ENCODE data around the gene PPP1R1B.

The PPP1R1B gene

DNA sequence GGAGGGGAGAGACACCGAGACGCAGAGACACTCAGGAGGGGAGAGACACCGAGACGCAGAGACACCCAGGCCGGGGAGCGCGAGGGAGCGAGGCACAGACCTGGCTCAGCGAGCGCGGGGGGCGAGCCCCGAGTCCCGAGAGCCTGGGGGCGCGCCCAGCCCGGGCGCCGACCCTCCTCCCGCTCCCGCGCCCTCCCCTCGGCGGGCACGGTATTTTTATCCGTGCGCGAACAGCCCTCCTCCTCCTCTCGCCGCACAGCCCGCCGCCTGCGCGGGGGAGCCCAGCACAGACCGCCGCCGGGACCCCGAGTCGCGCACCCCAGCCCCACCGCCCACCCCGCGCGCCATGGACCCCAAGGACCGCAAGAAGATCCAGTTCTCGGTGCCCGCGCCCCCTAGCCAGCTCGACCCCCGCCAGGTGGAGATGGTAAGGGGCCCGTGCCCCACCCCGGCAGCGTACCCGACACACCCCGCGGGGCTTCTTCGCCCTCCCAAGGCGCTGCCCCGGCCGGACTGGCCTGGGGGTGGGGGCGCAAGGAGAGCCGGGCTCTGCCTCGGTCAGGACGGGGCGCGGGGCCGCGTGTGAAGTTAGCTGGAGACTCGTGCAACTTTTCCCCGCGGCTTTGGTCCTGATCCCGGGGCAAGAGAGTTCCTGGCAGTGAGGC lies 427 bp downstream of the PPP1R1B start:
- Histone ChIP-seq H3K27me3 (ENCODE audit: insufficient read depth, low read length, poor library complexity, severe bottlenecking) (no peaks in the 10 kb centered on the region), H3K4me2 (ENCODE audit: low read depth, low read length, poor library complexity, severe bottlenecking) (no peak overlapping the region), H3K4me3 (ENCODE audit: low read length, poor library complexity, severe bottlenecking) (no peak overlapping the region), H3K9me2 (replicated peaks; ENCODE audit: low read depth, low read length) (no peaks in the 10 kb centered on the region), H2AFZ (ENCODE audit: low read length) (no peak overlapping the region), H3K36me3 (ENCODE audit: insufficient read depth, low read length) (no peaks in the 10 kb centered on the region), H3K79me2 (ENCODE audit: insufficient read depth, low read length) (no peaks in the 10 kb centered on the region), H3K4me1 (ENCODE audit: insufficient read depth, low read length, poor library complexity, severe bottlenecking) (peaks cover 8% of the 10 kb centered on the region), H3F3A (ENCODE audit: low read depth) (no peaks in the 10 kb centered on the region), H3K9me3 (ENCODE audit: insufficient read depth, low read depth, low read length) (no peaks in the 10 kb centered on the region), H3K9ac (ENCODE audit: low read depth, low read length, poor library complexity, severe bottlenecking) (no peak overlapping the region), H4K20me1 (ENCODE audit: insufficient read depth, low read length, poor library complexity, severe bottlenecking) (no peaks in the 10 kb centered on the region)
- TF ChIP-seq EZH2phosphoT487 (IDR thresholded peaks at IDR 0.05; ENCODE audit: borderline replicate concordance), result no peak
- TF ChIP-seq, protein P1, sequence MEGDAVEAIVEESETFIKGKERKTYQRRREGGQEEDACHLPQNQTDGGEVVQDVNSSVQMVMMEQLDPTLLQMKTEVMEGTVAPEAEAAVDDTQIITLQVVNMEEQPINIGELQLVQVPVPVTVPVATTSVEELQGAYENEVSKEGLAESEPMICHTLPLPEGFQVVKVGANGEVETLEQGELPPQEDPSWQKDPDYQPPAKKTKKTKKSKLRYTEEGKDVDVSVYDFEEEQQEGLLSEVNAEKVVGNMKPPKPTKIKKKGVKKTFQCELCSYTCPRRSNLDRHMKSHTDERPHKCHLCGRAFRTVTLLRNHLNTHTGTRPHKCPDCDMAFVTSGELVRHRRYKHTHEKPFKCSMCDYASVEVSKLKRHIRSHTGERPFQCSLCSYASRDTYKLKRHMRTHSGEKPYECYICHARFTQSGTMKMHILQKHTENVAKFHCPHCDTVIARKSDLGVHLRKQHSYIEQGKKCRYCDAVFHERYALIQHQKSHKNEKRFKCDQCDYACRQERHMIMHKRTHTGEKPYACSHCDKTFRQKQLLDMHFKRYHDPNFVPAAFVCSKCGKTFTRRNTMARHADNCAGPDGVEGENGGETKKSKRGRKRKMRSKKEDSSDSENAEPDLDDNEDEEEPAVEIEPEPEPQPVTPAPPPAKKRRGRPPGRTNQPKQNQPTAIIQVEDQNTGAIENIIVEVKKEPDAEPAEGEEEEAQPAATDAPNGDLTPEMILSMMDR (conservative IDR thresholded peaks at IDR 0.05; ENCODE audit: low read length), result no peak

DNA sequence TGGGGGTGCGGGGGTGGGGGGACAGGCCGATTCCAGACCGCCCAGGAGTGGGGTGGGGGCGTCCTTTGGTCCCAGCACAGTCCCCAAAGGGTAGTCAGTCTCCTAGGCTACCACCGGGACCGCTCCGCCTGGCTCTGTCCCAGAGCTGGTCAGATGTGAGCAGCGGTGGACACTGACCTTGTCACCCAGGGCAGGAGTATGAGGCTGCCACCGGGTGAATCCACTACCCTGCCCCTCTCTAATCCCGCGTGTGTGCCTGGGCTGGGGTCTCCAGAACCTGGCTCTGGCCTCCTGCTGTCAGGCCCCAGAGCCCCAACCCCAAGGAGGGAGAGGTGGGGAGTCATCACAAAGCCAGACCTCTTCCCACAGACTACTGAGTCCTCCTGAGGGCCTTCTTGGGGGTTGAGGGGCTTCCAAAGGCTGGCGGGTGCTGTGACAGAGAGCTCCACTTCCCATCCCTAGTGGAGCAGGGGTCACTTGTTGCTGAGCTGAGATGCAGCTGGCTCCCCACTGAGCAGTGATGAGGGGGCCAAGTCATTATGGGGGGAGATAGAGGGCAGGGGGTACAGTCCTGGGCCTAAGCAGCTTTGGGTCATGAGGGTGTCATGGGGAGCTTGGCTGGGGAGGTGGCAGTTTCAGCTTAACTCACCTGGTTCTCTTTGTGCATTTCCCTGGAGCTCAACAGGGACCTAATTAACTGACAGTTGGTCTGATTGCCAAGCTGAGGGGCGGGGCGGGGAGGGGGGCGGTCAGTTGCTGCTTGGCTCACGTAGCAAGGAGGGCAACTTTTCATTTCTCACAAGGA lies 1.2 kb downstream of the PPP1R1B start:
- H3K4me1 ChIP-seq (ENCODE audit: insufficient read depth, low read length, poor library complexity, severe bottlenecking), result peaks cover 9% of the 10 kb centered on the region
- H3K9me2 ChIP-seq (replicated peaks; ENCODE audit: low read depth, low read length), result no peaks in the 10 kb centered on the region
- no peaks in the 10 kb centered on the region for H3F3A ChIP-seq (ENCODE audit: low read depth)
- no peak overlapping the region for H3K4me2 ChIP-seq (ENCODE audit: low read depth, low read length, poor library complexity, severe bottlenecking)
- no peaks in the 10 kb centered on the region for H3K36me3 ChIP-seq (ENCODE audit: insufficient read depth, low read length)
- H3K9ac ChIP-seq (ENCODE audit: low read depth, low read length, poor library complexity, severe bottlenecking), result no peak overlapping the region
- H3K27me3 ChIP-seq (ENCODE audit: insufficient read depth, low read length, poor library complexity, severe bottlenecking), result no peaks in the 10 kb centered on the region
- TF ChIP-seq, protein P1 (conservative IDR thresholded peaks at IDR 0.05; ENCODE audit: low read length), result no peak
- TF ChIP-seq EZH2phosphoT487 (IDR thresholded peaks at IDR 0.05; ENCODE audit: borderline replicate concordance), result no peak
- no peaks in the 10 kb centered on the region for H3K9me3 ChIP-seq (ENCODE audit: insufficient read depth, low read depth, low read length)
- H4K20me1 ChIP-seq (ENCODE audit: insufficient read depth, low read length, poor library complexity, severe bottlenecking), result no peaks in the 10 kb centered on the region
- no peak overlapping the region for H2AFZ ChIP-seq (ENCODE audit: low read length)
- H3K79me2 ChIP-seq (ENCODE audit: insufficient read depth, low read length), result no peaks in the 10 kb centered on the region
- no peak overlapping the region for H3K4me3 ChIP-seq (ENCODE audit: low read length, poor library complexity, severe bottlenecking)

DNA sequence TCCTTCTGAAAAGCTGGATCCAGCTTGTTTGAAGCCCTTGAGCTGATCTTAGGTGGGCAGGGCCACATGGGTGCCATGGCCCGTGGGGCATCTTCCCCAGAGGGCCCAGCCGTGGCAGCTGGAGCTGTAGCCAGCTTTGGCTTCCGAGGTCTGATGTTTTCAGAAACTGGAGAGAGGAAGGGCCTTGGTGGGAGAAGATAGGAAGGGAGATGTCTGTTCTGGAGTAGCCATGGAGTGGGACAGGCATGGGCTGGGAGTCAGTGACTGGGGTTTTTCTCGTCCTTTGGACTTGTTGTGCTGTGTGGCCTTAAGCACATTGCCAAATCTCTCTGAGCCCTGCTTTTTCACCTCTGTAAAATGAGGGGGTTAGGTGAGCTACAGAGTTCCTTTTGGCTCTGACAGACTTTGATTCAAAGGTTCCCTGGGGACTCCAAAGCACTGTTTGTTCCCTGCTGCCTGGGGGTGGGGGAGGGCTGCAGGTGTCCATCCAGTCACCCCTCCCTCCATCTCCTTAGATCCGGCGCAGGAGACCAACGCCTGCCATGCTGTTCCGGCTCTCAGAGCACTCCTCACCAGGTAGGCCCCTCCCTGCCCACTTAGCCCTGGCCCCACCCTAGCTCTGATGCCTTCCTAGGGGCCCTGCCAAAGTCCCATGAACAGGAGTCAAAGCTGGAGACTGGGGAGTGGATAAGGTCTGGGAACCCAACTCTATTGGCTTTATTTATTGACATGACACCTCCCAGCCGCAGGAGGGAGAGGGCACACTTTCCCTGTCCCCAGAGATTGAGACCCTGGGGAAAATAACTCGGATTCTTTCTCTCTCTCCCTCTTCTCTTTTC lies 2.1 kb downstream of the PPP1R1B start:
- Histone ChIP-seq H3K9me2 (replicated peaks; ENCODE audit: low read depth, low read length) (no peaks in the 10 kb centered on the region), H3K9ac (ENCODE audit: low read depth, low read length, poor library complexity, severe bottlenecking) (no peak overlapping the region), H3K4me2 (ENCODE audit: low read depth, low read length, poor library complexity, severe bottlenecking) (no peak overlapping the region), H3K4me3 (ENCODE audit: low read length, poor library complexity, severe bottlenecking) (no peak overlapping the region), H3K79me2 (ENCODE audit: insufficient read depth, low read length) (no peaks in the 10 kb centered on the region), H3K27me3 (ENCODE audit: insufficient read depth, low read length, poor library complexity, severe bottlenecking) (no peaks in the 10 kb centered on the region), H4K20me1 (ENCODE audit: insufficient read depth, low read length, poor library complexity, severe bottlenecking) (no peaks in the 10 kb centered on the region), H3F3A (ENCODE audit: low read depth) (no peaks in the 10 kb centered on the region), H2AFZ (ENCODE audit: low read length) (no peak overlapping the region), H3K9me3 (ENCODE audit: insufficient read depth, low read depth, low read length) (no peaks in the 10 kb centered on the region), H3K36me3 (ENCODE audit: insufficient read depth, low read length) (no peaks in the 10 kb centered on the region), H3K4me1 (ENCODE audit: insufficient read depth, low read length, poor library complexity, severe bottlenecking) (peaks cover 5% of the 10 kb centered on the region)
- TF ChIP-seq EZH2phosphoT487 (IDR thresholded peaks at IDR 0.05; ENCODE audit: borderline replicate concordance), result no peak
- TF ChIP-seq, protein P1 (conservative IDR thresholded peaks at IDR 0.05; ENCODE audit: low read length), result no peak

Data from Loucy (cell line).